Head of caudate nucleus (tissue), 42 donors: ENCODE results near the gene AKAP8L.
"Not testable (repeated sequence)": the region's sequence is repeated elsewhere in the genome, so short reads cannot be mapped to it uniquely, and the experiment has no call there.

Experiments
- DNase-seq, 42 donors: peaks; one replicate each; pipeline versions ENCODE4 v3.0.0 to v3.0.0-alpha.2; 2020 to 2021; ENCODE audit warnings: mixed read lengths in 7 of 42
- intact Hi-C: fragments of 100-400 bp; cut with DNase I; formaldehyde crosslinking; loops from one replicate; pipeline ENCODE4 v1.15.0; 2022

The AKAP8L gene

DNA sequence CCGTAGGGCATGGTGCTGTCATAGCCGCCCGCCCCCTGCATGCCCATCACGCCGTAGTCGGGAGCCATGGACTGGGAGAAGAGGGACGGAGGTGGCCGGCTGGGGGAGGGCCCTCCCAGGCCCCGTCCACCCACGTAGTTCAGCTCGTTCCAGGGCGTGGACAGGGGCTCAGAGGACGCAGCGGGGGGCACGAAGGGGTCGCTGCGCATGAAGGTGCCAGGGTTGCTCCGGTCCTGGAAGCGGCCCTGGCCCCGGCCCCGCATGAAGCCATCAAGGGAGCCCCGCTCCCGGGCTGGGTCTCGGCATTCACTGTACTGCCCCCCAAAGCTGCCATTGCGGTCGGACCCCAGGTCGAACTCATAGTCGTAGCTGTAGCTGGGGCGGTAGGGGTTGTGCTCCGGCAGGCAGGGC lies 45.9 kb downstream of the AKAP8L start:
- DNase-seq: no peak
- intact Hi-C loops: no loop called here

- intact Hi-C loops: no loop called here
- DNase-seq: peak in 16 of 42 donors; percentile 19 to 69 (median 45)
Observed at GRCh38 chr19:15372470-15372869, 46.3 kb downstream of the AKAP8L start.

GRCh38 chr19:15371786-15372380 lies 46.9 kb downstream of the AKAP8L start:
- DNase-seq: peak in 1 of 42 donors; percentile 20
- intact Hi-C loops: no loop called here

DNA sequence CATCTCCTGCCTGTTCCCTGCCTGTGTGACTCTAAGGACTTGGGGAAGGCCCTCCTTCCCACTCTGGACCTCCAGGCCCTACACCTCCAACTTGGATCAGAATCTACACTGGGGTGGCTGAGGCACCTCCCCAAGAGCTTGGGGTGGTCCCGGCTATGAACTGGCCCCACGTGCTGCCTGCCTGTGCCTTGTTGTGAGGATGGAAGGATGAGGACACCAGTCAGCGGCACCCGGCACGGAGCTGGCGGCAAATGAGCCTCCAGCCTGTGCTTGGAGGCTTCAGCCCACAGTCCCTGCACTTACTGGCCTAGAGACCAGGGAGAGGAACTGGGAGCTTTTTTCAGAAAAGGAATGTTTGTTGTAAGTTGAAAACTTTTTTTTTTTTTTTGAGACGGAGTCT lies 47.7 kb downstream of the AKAP8L start:
- intact Hi-C loops: no loop called here
- peak in 1 of 42 donors; percentile 0 for DNase-seq

DNA sequence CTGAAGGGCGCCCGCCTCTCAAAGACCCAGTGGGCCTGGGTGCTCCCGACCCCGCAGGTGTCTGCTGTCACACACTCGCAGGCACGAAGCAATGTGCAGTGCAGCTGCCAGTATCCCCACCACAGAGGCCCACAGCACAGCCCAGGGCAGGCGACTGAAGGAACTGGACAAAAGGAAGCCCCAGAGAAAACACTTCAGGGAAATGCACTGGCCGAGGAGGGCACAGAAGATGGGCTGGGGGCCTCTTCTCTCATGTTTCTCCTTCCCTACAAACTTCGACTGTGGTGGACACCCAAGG lies 49.2 kb downstream of the AKAP8L start:
- DNase-seq: no peak
- intact Hi-C loops: no loop called here

DNA sequence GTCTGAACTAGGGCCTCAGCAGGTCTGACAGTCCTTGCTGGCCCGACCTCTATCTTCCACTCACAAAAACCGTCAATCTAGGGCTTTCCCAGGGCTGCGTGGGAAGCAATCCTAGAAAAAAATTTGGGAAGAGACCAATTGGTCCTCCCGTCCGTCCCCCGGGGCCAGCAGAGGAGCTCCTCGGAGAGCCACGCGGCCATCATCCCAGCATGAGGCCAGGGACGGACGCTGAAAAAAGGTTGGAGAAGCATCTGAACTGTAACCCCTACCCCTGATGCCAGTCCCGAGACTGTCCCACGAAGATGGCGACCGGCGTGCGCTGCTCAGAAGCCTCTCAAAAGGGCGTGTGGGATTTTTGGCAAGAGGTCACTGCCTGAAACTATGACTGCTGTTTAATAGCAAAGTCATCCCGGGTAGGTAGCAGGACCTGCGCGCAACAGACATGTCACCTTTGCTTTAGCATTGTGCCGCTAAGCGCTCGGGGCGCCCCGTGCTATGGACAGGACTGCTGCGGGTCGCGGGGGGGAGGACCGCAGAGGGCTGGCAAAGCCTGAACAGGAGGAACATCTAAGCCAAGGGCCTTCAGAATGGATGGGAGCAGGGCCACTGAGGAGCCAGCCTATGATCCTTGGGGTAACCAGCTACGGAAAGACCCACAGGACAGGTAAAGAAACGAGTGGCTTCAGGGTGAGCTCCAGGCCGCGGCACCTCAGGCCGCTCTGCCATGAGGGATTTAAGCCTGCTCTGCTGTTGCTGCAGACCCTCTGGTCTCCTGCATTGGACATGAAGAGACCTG lies 49.8 kb downstream of the AKAP8L start:
- intact Hi-C loops: no loop called here
- DNase-seq: no peak

- intact Hi-C loops: no loop called here
- DNase-seq: no peak
Observed at GRCh38 chr19:15368051-15368632, 50.6 kb downstream of the AKAP8L start.

GRCh38 chr19:15367439-15367838 lies 51.3 kb downstream of the AKAP8L start:
- DNase-seq: no peak
- intact Hi-C loops: no loop called here

- DNase-seq: no peak
- intact Hi-C loops: no loop called here
Observed at GRCh38 chr19:15365264-15365663, 53.5 kb downstream of the AKAP8L start.

DNA sequence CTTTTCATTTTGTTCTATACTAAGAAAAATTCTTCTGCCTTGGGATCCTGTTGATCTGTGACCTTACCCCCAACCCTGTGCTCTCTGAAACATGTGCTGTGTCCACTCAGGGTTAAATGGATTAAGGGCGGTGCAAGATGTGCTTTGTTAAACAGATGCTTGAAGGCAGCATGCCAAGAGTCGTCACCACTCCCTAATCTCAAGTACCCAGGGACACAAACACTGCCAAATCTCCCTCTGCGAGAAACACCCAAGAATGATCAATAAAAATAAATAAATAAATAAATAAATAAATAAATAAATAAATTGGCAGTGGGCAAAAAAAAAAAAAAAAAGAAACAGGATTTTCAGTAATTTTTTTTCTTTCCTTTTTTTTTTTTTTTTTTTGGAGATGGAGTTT lies 55.0 kb downstream of the AKAP8L start:
- DNase-seq, intact Hi-C loops: not testable (repeated sequence)

- intact Hi-C loops, DNase-seq: not testable (repeated sequence)
Observed at GRCh38 chr19:15363048-15363447, 55.7 kb downstream of the AKAP8L start.

- intact Hi-C loops: not testable (repeated sequence)
Observed at GRCh38 chr19:15360015-15360414, 58.8 kb downstream of the AKAP8L start.

GRCh38 chr19:15358918-15359317 lies 59.9 kb downstream of the AKAP8L start:
- intact Hi-C loops: no loop called here
- DNase-seq: peak in 15 of 42 donors; percentile 25 to 69 (median 47)

More at GRCh38 chr19:15360015-15360414, 58.8 kb downstream of the AKAP8L start:
- DNase-seq: not testable (repeated sequence)

- intact Hi-C loops: no loop called here
Observed at GRCh38 chr19:15357906-15358305, 60.9 kb downstream of the AKAP8L start.

DNA sequence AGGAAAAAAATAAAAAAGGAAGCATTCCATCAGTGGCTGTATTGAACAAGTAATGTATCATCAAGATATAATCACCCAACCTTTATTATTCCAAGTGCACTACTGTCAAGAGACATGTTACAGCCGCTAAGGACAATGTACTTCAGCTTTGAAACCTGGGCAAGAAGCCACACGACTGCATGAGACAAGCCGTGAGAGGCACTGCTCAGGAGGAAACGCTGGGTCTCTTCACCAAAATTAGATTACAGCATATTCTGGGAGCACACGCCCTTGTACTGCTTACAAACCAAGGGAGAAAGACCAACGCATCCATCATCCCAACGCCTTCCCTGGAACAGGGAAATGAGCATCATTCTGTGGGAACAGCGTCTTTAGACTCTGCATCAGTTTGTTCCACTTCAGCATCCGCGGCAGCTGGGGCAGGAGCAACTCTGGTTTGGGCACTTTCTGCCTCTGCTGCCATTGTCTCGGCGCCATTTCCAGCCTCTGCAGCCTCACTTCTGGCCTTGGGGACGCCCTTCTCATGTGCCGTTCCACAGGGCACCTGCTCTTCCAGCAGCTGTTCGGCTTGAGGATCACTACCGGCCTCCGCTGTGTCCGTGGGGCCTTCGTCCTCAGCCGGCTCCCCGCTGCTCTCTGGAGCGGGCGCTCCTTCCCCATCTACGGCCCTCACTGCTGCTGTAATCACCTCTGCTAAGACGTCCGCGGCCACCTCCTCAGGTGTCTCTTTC lies 64.1 kb downstream of the AKAP8L start:
- no peak for DNase-seq
- intact Hi-C loops: no loop called here

More at GRCh38 chr19:15357906-15358305, 60.9 kb downstream of the AKAP8L start:
- no peak for DNase-seq

DNA sequence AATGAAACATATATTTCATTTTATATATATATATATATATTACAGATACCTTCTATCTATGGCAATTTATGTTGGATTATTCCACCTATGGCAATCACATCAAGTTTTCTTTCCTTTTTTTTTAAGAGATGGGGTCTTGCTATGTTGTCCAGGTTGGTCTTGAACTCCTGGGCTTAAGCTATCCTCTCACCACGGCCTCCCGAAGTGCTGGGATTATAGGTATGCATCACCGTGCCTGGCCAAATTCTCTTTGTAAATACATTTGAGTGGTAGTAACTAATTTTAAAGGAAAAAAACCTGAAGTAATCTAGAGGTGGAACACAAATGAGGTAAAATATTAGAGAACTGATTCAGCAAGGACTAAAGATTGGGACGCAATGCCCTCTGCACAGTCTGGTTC lies 64.9 kb downstream of the AKAP8L start:
- intact Hi-C loops: no loop called here
- no peak for DNase-seq

DNA sequence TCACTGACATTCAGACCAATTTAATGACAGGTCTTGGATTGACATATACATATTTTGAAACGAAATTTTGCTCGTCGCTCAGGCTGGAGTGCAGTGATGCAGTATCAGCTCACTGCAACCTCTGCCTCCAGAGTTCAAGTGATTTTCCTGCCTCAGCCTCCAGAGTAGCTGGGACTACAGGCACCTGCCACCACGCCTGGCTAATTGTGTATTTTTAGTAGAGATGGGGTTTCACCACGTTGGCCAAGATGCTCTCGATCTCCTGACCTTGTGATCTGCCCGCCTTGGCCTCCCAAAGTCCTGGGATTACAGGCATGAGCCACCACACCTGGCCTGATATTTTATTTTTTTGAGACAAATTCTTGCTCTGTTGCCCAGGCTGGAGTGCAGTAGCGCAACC lies 66.3 kb downstream of the AKAP8L start:
- DNase-seq, intact Hi-C loops: not testable (repeated sequence)

DNA sequence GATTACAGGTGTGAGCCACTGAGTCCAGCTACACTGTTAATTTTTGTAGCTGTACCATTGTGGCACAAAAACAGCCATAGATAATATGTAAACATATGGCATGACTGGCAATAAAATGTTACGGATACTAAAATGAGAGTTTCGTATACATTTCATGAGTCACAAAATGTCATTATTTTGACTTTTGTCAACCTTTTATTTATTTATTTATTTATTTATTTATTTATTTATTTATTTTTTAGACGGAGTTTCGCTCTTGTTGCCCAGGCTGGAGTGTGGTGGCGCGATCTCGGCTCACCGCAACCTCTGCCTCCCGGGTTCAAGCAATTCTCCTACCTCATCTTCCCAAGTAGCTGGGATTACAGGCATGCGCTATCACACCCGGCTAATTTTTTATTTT lies 77.5 kb downstream of the AKAP8L start:
- DNase-seq, intact Hi-C loops: not testable (repeated sequence)

- intact Hi-C loops: no loop called here
- DNase-seq: no peak
Observed at GRCh38 chr19:15340086-15340485, 78.7 kb downstream of the AKAP8L start.

DNA sequence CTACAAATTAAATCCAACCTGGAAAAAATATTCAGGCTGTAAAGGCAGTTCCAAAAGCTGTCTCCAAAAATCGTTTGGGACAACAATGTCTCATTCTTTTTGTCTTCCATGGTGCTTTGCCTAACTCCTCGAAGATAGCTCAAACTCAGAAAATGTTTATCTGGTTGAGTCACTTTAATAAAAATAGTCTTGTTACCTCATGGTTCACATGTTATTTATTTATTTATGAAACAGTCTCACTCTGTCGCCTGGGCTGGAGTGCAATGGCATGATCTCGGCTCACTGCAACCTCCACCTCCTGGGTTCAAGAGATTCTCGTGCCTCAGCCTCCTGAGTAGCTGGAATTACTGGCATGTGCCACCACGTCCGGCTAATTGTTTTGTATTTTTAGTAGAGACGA lies 81.6 kb downstream of the AKAP8L start:
- intact Hi-C loops: no loop called here
- DNase-seq: no peak
